Fibroblast of mammary gland (primary cell): ENCODE results near the gene PTPRM.
A peak's percentile ranks its signal among the peaks of the same experiment; 100 is the strongest.

Experiments used
- DNase-seq: peaks from one replicate; pipeline ENCODE4 v3.0.0-alpha.2; 2010; ENCODE audit warnings: low read depth
- H3K4me3 ChIP-seq: 2 replicates; pipeline ENCODE4 v1.5.1; 2011; ENCODE audit warnings: low read depth, mild to moderate bottlenecking, low read length, moderate library complexity; ENCODE audit not compliant: control insufficient read depth
- TF ChIP-seq, protein P1 (sequence below): conservative IDR thresholded peaks from 2 replicates; pipeline ENCODE4 v1.5.1; 2011; ENCODE audit warnings: low read depth, low read length, inconsistent platforms; ENCODE audit not compliant: control insufficient read depth, insufficient read depth

Gene PTPRM

DNA sequence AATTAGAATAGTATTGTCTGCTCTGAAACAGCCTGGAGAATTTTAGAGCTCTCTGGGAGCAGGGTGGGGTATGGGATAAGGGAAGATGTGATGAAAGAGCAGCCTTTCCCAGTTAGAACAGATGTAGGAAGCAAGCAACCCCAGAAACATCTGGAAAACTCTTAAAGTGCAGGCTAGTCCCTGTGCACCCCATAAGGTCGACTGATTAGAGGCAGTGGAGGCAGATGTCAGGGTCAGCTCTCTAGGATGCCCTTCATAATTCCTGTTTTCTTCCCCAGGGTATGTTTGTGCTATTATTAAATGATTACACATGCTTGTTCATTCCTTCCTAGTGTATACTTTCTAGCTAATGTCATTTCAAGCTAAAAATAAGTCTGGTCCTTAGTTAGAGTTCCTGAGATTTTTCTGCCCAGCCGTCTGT lies 41.7 kb downstream of the PTPRM start:
- TF ChIP-seq, protein P1, sequence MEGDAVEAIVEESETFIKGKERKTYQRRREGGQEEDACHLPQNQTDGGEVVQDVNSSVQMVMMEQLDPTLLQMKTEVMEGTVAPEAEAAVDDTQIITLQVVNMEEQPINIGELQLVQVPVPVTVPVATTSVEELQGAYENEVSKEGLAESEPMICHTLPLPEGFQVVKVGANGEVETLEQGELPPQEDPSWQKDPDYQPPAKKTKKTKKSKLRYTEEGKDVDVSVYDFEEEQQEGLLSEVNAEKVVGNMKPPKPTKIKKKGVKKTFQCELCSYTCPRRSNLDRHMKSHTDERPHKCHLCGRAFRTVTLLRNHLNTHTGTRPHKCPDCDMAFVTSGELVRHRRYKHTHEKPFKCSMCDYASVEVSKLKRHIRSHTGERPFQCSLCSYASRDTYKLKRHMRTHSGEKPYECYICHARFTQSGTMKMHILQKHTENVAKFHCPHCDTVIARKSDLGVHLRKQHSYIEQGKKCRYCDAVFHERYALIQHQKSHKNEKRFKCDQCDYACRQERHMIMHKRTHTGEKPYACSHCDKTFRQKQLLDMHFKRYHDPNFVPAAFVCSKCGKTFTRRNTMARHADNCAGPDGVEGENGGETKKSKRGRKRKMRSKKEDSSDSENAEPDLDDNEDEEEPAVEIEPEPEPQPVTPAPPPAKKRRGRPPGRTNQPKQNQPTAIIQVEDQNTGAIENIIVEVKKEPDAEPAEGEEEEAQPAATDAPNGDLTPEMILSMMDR = no peak
- H3K4me3 ChIP-seq = no peak overlapping the region
- DNase-seq = peak; percentile 76

DNA sequence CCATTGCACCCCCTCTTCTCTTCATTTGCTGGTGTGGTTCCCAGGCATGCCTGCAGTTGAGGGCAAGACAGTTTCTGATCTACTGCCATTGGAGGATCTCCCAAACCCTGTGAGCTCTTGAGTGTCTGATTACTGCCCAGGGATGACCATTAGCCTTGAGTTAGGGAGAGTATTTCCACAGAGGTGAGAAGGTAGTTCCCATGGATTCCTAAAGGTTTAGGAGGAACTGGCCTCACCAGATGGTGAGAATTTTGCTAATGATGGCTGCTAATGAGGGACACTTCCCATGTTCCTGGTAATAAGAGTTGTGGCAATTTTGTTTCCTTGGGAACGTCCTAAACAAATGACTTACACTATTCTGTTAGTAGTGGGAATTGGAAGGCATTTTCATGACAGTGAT lies 42.5 kb downstream of the PTPRM start:
- TF ChIP-seq, protein P1 = no peak
- DNase-seq = no peak
- no peak overlapping the region for H3K4me3 ChIP-seq

DNA sequence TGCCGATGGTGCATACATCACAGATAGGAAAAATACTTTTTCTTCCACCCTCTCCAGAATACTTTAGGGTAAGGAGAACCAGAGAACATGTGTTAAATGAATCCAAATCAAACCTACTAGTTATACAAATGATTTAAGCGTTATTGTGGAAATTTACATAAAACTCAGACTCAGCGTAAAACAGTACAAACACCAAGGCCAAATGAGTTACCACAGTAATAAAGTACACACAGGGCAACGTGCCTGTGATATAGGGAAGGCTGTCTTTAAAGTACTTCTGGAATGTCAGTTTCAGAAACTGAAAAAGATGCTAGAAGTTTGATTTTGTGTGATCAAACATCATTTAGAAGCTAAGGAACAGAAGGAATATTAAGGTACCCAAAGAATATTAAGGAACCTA lies 46.9 kb downstream of the PTPRM start:
- no peak for DNase-seq
- no peak overlapping the region for H3K4me3 ChIP-seq
- TF ChIP-seq, protein P1 = no peak

DNA sequence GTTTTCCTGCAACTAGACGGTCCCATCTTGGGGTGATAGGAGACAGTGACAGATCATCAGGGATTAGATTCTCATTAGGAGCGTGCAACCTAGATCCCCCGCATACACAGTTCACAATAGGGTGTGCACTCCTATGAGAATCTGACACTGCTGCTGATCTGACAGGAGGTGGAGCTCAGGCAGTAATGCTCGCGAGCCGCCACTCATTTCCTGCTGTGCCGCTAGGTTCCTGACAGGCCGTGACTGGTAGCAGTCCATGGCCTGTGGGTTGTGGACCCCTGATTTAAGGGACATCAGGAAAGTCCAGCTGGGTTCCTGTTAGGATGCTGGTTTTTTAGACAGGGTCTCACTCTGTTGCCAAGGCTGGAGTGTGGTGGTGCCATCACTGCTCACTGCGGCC lies 48.7 kb downstream of the PTPRM start:
- TF ChIP-seq, protein P1 = no peak
- no peak for DNase-seq
- H3K4me3 ChIP-seq = no peak overlapping the region

DNA sequence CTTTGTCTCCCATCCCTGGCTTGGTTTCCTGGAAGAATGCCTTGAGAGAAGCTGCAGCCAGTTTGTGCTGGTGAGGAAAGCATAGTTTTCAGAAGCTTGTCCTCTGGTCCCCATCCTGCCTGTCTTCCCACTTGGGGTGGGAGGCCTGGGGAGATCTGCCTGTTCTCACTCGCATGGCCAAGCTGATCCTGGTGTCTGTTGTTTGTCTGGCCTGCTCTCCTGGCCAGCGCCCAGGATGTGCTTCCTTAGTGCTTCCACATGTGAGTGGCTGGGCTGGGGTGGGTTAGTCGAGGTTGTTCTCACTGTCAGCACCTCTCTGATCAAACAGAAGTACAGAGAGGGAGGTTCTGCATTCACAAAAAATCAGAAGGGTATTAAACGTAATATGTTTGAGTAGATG lies 49.5 kb downstream of the PTPRM start:
- TF ChIP-seq, protein P1 = no peak
- peak; percentile 72 for DNase-seq
- no peak overlapping the region for H3K4me3 ChIP-seq

DNA sequence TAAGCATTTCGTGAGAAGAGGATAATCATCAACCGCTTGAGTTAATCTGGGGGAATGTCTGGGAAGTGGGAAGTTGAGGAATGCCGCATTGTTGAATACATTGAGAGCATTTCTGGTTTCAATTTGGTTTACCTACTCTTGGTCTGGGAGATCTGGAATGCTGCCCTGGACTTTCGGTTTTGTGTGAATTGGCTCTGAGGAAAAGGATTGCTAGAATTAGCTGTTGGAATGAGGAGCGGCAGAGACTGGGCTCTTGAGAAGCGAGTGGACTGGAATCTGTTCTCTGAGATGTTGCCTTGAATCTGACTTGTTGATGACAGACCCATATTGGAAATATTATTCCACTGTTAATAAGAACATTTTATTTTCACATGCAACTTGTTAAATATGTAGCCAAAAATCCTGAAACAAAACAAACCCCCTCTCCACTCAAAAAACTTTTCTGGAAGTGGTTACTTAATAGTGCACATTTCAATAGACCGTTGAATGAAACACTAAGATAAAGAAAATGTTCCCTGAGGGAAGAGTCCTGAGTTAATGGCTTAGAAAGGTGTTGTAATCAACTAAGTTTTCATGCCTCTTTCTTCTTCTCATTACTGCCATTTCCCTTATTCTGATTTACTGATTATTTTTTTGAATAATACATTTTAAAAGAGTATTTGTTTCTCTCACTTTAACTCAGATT lies 50.8 kb downstream of the PTPRM start:
- H3K4me3 ChIP-seq = peak overlapping the region; percentile 22
- DNase-seq = peak; percentile 86

More for the DNA sequence above, 50.8 kb downstream of the PTPRM start:
- TF ChIP-seq, protein P1 = no peak
